ENCODE data around the gene CEBPE. TPM values are rescaled to one million over a fixed set of nuclear protein-coding genes. Genes with fewer than 3 reads are reported as not detected.

CEBPE gene
- total and polyA plus RNA-seq, 2 experiments from 2014 or later: not detected

DNA sequence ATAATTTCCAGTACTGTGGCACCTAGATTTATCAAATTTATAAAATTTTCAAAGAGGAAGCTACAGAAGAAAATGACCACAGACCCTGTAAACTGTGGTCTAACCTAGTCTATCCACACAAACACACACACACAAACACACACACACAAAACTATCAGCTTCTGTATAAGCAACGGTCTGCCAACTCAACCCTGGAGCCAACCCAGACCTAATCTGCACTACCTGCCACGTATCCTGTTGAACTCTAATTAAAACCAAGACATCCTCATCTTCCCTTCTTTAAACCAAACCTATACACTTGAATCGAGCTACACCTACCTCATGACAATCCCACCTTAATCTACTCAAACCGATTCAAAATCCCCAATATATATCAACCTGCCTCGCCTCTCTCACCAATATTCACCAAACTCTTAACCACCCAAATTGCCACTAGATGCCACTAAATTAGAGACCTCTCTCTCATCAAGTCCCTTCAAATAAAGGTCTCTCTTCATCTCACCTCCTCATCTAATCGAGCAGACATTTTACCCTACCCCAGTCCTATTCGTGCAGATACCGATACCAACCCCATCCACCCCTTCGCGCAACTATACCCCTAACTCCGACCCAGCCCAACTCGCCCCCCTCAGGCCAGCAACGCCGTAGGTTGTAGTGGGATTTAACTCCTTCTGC lies 24.9 kb downstream of the CEBPE start:
- peak overlapping the region; percentile 93 for H3K27ac ChIP-seq
- in situ Hi-C loops (cut with MboI): no loop called here
- H3K36me3 ChIP-seq (ENCODE audit: low read depth): peaks cover 44% of the 10 kb centered on the region
- no peaks in the 10 kb centered on the region for H3K9me3 ChIP-seq (ENCODE audit: low read depth)
- H3K4me3 ChIP-seq: peak overlapping the region; percentile 98
- peaks cover 91% of the 10 kb centered on the region for H3K79me2 ChIP-seq (ENCODE audit: insufficient read depth)
- TF ChIP-seq EZH2 (IDR thresholded peaks at IDR 0.05; ENCODE audit: insufficient read depth, poor library complexity, severe bottlenecking) (no peak), EZH2phosphoT487 (IDR thresholded peaks at IDR 0.05; ENCODE audit: insufficient read depth, low read depth) (no peak)
- no peaks in the 10 kb centered on the region for H3K9me2 ChIP-seq (ENCODE audit: insufficient read depth)
- H3K4me1 ChIP-seq (ENCODE audit: insufficient read depth): peaks cover 30% of the 10 kb centered on the region
- DNase-seq: peak; percentile 30
- peak overlapping the region; percentile 94 for H3K9ac ChIP-seq
- H3K4me2 ChIP-seq (ENCODE audit: unreplicated experiment): peak overlapping the region; percentile 98
- peaks cover 15% of the 10 kb centered on the region for H3F3A ChIP-seq (ENCODE audit: insufficient read depth)
- H2AFZ ChIP-seq: peak overlapping the region; percentile 77
- H3K27me3 ChIP-seq (replicated peaks; ENCODE audit: insufficient read depth): no peaks in the 10 kb centered on the region
- 4 to 5% methylated on average over 14 of the region's 14 CpGs for WGBS, 2 experiments (ENCODE audit: low coverage in 1 of 2, low lambda C conversion rate in 2 of 2, missing lambda C conversion rate in 2 of 2)
- H4K20me1 ChIP-seq (ENCODE audit: insufficient read depth): peaks cover 18% of the 10 kb centered on the region; the same call in 1 of the 2 replicates

DNA sequence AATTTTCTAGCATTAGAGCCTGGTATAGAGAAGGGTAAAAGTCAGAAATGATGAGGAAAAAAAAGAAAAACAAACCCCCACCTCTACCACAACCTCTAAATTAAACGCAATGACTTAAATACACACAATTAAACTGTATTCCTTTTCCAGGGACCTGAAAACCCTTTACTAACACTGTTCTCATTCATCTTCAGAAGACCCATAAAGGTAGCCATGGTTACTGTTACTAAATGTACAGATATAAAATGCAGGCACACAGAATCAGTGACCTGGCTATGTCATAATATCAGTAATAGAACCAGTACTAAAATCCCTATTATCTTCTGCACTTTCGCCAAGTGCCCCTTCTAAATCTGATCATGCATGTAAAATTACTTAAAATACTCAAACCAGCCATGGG lies 25.5 kb downstream of the CEBPE start:
- peaks cover 91% of the 10 kb centered on the region for H3K79me2 ChIP-seq (ENCODE audit: insufficient read depth)
- peak overlapping the region; percentile 98 for H3K4me3 ChIP-seq
- H3K4me1 ChIP-seq (ENCODE audit: insufficient read depth): peaks cover 30% of the 10 kb centered on the region
- peaks cover 12% of the 10 kb centered on the region; the same call in 1 of the 2 replicates for H4K20me1 ChIP-seq (ENCODE audit: insufficient read depth)
- no peaks in the 10 kb centered on the region for H3K9me3 ChIP-seq (ENCODE audit: low read depth)
- no peaks in the 10 kb centered on the region for H3K9me2 ChIP-seq (ENCODE audit: insufficient read depth)
- TF ChIP-seq EZH2 (IDR thresholded peaks at IDR 0.05; ENCODE audit: insufficient read depth, poor library complexity, severe bottlenecking) (no peak), EZH2phosphoT487 (IDR thresholded peaks at IDR 0.05; ENCODE audit: insufficient read depth, low read depth) (no peak)
- H3K9ac ChIP-seq: peak overlapping the region; percentile 94
- no peaks in the 10 kb centered on the region for H3K27me3 ChIP-seq (replicated peaks; ENCODE audit: insufficient read depth)
- in situ Hi-C loops (cut with MboI): no loop called here
- H2AFZ ChIP-seq: no peak overlapping the region
- no peak for DNase-seq
- H3K4me2 ChIP-seq (ENCODE audit: unreplicated experiment): peak overlapping the region; percentile 98
- peaks cover 45% of the 10 kb centered on the region for H3K36me3 ChIP-seq (ENCODE audit: low read depth)
- H3F3A ChIP-seq (ENCODE audit: insufficient read depth): peaks cover 21% of the 10 kb centered on the region
- H3K27ac ChIP-seq: peak overlapping the region; percentile 93
- WGBS, 2 experiments (ENCODE audit: low coverage in 1 of 2, low lambda C conversion rate in 2 of 2, missing lambda C conversion rate in 2 of 2): 94% methylated on average over 2 of the region's 2 CpGs

GRCh38 chr14:23093104-23093503 lies 26.0 kb downstream of the CEBPE start:
- peaks cover 91% of the 10 kb centered on the region for H3K79me2 ChIP-seq (ENCODE audit: insufficient read depth)
- peak overlapping the region; percentile 94 for H3K9ac ChIP-seq
- peaks cover 25% of the 10 kb centered on the region for H3F3A ChIP-seq (ENCODE audit: insufficient read depth)
- no peaks in the 10 kb centered on the region for H3K9me2 ChIP-seq (ENCODE audit: insufficient read depth)
- peak overlapping the region; percentile 98 for H3K4me2 ChIP-seq (ENCODE audit: unreplicated experiment)
- WGBS, 2 experiments (ENCODE audit: low coverage in 1 of 2, low lambda C conversion rate in 2 of 2, missing lambda C conversion rate in 2 of 2): 49 to 51% methylated on average over 2 of the region's 2 CpGs
- H3K36me3 ChIP-seq (ENCODE audit: low read depth): peaks cover 45% of the 10 kb centered on the region
- no peak overlapping the region for H2AFZ ChIP-seq
- no peaks in the 10 kb centered on the region for H3K9me3 ChIP-seq (ENCODE audit: low read depth)
- peaks cover 8% of the 10 kb centered on the region; the same call in 1 of the 2 replicates for H4K20me1 ChIP-seq (ENCODE audit: insufficient read depth)
- in situ Hi-C loops (cut with MboI): no loop called here
- H3K4me3 ChIP-seq: peak overlapping the region; percentile 98
- no peak overlapping the region for H3K27ac ChIP-seq
- no peak for TF ChIP-seq EZH2 (IDR thresholded peaks at IDR 0.05; ENCODE audit: insufficient read depth, poor library complexity, severe bottlenecking)
- no peak for TF ChIP-seq EZH2phosphoT487 (IDR thresholded peaks at IDR 0.05; ENCODE audit: insufficient read depth, low read depth)
- H3K4me1 ChIP-seq (ENCODE audit: insufficient read depth): peaks cover 30% of the 10 kb centered on the region
- no peak for DNase-seq
- no peaks in the 10 kb centered on the region for H3K27me3 ChIP-seq (replicated peaks; ENCODE audit: insufficient read depth)

- TF ChIP-seq EZH2phosphoT487 (IDR thresholded peaks at IDR 0.05; ENCODE audit: insufficient read depth, low read depth) (no peak), EZH2 (IDR thresholded peaks at IDR 0.05; ENCODE audit: insufficient read depth, poor library complexity, severe bottlenecking) (no peak)
- Histone ChIP-seq H3K9me2 (ENCODE audit: insufficient read depth) (no peaks in the 10 kb centered on the region), H3K9ac (no peak overlapping the region), H3F3A (ENCODE audit: insufficient read depth) (peaks cover 40% of the 10 kb centered on the region), H3K4me2 (ENCODE audit: unreplicated experiment) (no peak overlapping the region), H3K79me2 (ENCODE audit: insufficient read depth) (peaks cover 91% of the 10 kb centered on the region), H3K4me3 (no peak overlapping the region), H3K4me1 (ENCODE audit: insufficient read depth) (peaks cover 18% of the 10 kb centered on the region), H4K20me1 (ENCODE audit: insufficient read depth) (no peaks in the 10 kb centered on the region), H3K27me3 (replicated peaks; ENCODE audit: insufficient read depth) (no peaks in the 10 kb centered on the region), H3K27ac (no peak overlapping the region), H3K36me3 (ENCODE audit: low read depth) (peaks cover 50% of the 10 kb centered on the region), H3K9me3 (ENCODE audit: low read depth) (no peaks in the 10 kb centered on the region), H2AFZ (no peak overlapping the region)
- 85 to 90% methylated on average over 11 to 12 of the region's 12 CpGs for WGBS, 2 experiments (ENCODE audit: low coverage in 1 of 2, low lambda C conversion rate in 2 of 2, missing lambda C conversion rate in 2 of 2)
- in situ Hi-C loops (cut with MboI): no loop called here
- DNase-seq: no peak
Measured at GRCh38 chr14:23091294-23092225, 27.5 kb downstream of the CEBPE start.

All from GM23248 (cell line).